H1 (cell line): ENCODE data around the gene ITPK1. TPM values are rescaled to one million over a fixed set of nuclear protein-coding genes. Genes with fewer than 3 reads are reported as not detected.

Experiments used
- CTCF ChIA-PET: fragments of 300-600 bp; sonication (Branson Sonifier 250); formaldehyde crosslinking; loops from one replicate; lab custom pipeline; 2021; ENCODE audit not compliant: partially characterized antibody; lab: Charles Lee
- POLR2A ChIA-PET: fragments of 300-600 bp; sonication (Branson Sonifier 250); formaldehyde crosslinking; loops from one replicate; lab custom pipeline; 2021; ENCODE audit warnings: inconsistent platforms; ENCODE audit not compliant: partially characterized antibody; lab: Charles Lee
- DNase-seq, 2 experiments: peaks; one replicate each; pipeline versions ENCODE4 v3.0.0 to v3.0.0-alpha.2; 2010 to 2022; ENCODE audit warnings: low spot score in 2 of 2, low read depth in 1 of 2, mixed read lengths in 1 of 2
- FAIRE-seq: peaks from 2 replicates; lab custom pipeline; 2011; peaks lifted over from hg19 to GRCh38; lab: Jason Lieb, UNC
- H2AFZ ChIP-seq: 2 replicates; pipeline ENCODE4 v1.8.1; 2012; ENCODE audit warnings: low read length, inconsistent platforms
- H2AK5ac ChIP-seq: 2 replicates; pipeline ENCODE4 v1.6.1; 2013; ENCODE audit warnings: low read depth, low read length
- H2BK120ac ChIP-seq: replicated peaks from 2 replicates; pipeline ENCODE3; 2013; ENCODE audit warnings: low read depth, low read length, inconsistent platforms
- H2BK12ac ChIP-seq: 2 replicates; pipeline ENCODE4 v1.6.1; 2013; ENCODE audit warnings: low read depth, low read length
- H2BK15ac ChIP-seq: 2 replicates; pipeline ENCODE4 v1.6.1; 2013; ENCODE audit warnings: low read length
- H2BK20ac ChIP-seq: 2 replicates; pipeline ENCODE4 v1.6.1; 2013; ENCODE audit warnings: low read length
- H2BK5ac ChIP-seq: 2 replicates; pipeline ENCODE4 v1.6.1; 2013; ENCODE audit warnings: low read depth, low read length
- H3K14ac ChIP-seq: 2 replicates; pipeline ENCODE4 v1.6.1; 2013; ENCODE audit warnings: inconsistent platforms; ENCODE audit not compliant: insufficient read length
- H3K18ac ChIP-seq: 2 replicates; pipeline ENCODE4 v1.6.1; 2013; ENCODE audit warnings: low read length; ENCODE audit errors: extremely low read depth
- H3K23ac ChIP-seq: 2 replicates; pipeline ENCODE4 v1.6.1; 2013; ENCODE audit warnings: inconsistent platforms; ENCODE audit not compliant: insufficient read length
- H3K23me2 ChIP-seq: 2 replicates; pipeline ENCODE4 v1.6.1; 2013; ENCODE audit warnings: low read depth, low read length
- H3K27ac ChIP-seq: 2 replicates; pipeline ENCODE4 v1.6.1; 2011; ENCODE audit warnings: low read depth, low read length, inconsistent platforms
- H3K27me3 ChIP-seq, 4 experiments: replicated peaks in 1 of 4; 1 replicate in 1 of 4; 2 replicates in 3 of 4; pipeline versions ENCODE4 v1.6.1 to v1.8.1; 2011 to 2013; ENCODE audit warnings: low read length in 3 of 4, mild to moderate bottlenecking in 3 of 4, inconsistent platforms in 2 of 4, mixed read lengths in 2 of 4, moderate library complexity in 1 of 4; ENCODE audit not compliant: control insufficient read depth in 3 of 4, insufficient read depth in 3 of 4; ENCODE audit errors: extremely low read depth in 1 of 4
- H3K36me3 ChIP-seq, 4 experiments: 2 replicates each; pipeline versions ENCODE4 v1.6.1 to v1.8.1; 2011 to 2013; ENCODE audit warnings: mild to moderate bottlenecking in 4 of 4, low read length in 3 of 4, moderate library complexity in 2 of 4, control low read depth in 1 of 4, inconsistent platforms in 1 of 4; ENCODE audit not compliant: insufficient read depth in 4 of 4, control insufficient read depth in 2 of 4
- H3K4ac ChIP-seq: replicated peaks from 2 replicates; pipeline ENCODE3; 2013; ENCODE audit warnings: low read length, low read depth, mixed read lengths, inconsistent platforms; ENCODE audit not compliant: insufficient read length
- H3K4me1 ChIP-seq, 4 experiments: replicated peaks in 1 of 4; 1 replicate in 1 of 4; 2 replicates in 3 of 4; pipeline versions ENCODE4 v1.6.1 to v1.8.1; 2011 to 2013; ENCODE audit warnings: low read length in 3 of 4, inconsistent platforms in 2 of 4, mixed read lengths in 1 of 4; ENCODE audit not compliant: insufficient read depth in 4 of 4, control insufficient read depth in 3 of 4
- H3K4me2 ChIP-seq, 2 experiments: 2 replicates each; pipeline versions ENCODE4 v1.6.1 to v1.8.1; 2011 to 2013; ENCODE audit warnings: low read depth in 2 of 2, low read length in 2 of 2, control low read depth in 1 of 2, inconsistent platforms in 1 of 2, mild to moderate bottlenecking in 1 of 2; ENCODE audit not compliant: insufficient read depth in 1 of 2
- H3K4me3 ChIP-seq, 4 experiments: fragments of 200-600, 300-600 bp in 1 of 4; sonication (generic), shearing (Covaris generic), sonication (Bioruptor Twin) in 1 of 4; 2 replicates each; pipeline versions ENCODE4 v1.5.1 to v1.8.1; 2011 to 2016; ENCODE audit warnings: low read length in 4 of 4, low read depth in 3 of 4, control low read depth in 2 of 4, inconsistent platforms in 2 of 4, mild to moderate bottlenecking in 2 of 4, mixed read lengths in 1 of 4, moderate library complexity in 1 of 4; ENCODE audit not compliant: insufficient read depth in 2 of 4; ENCODE audit errors: extremely low read depth in 1 of 4
- H3K56ac ChIP-seq: replicated peaks from 2 replicates; pipeline ENCODE3; 2013; ENCODE audit warnings: low read depth, mild to moderate bottlenecking, mixed read lengths, low read length, inconsistent platforms; ENCODE audit not compliant: insufficient read length
- H3K79me1 ChIP-seq: 2 replicates; pipeline ENCODE4 v1.6.1; 2013; ENCODE audit warnings: low read depth, low read length, control low read depth
- H3K79me2 ChIP-seq, 2 experiments: 2 replicates each; pipeline versions ENCODE4 v1.6.1 to v1.8.1; 2012 to 2013; ENCODE audit warnings: low read length in 2 of 2, mild to moderate bottlenecking in 2 of 2, inconsistent platforms in 1 of 2; ENCODE audit not compliant: insufficient read depth in 2 of 2, control insufficient read depth in 1 of 2
- H3K9ac ChIP-seq, 4 experiments: replicated peaks in 1 of 4; 1 replicate in 1 of 4; 2 replicates in 3 of 4; pipeline versions ENCODE4 v1.6.1 to v1.8.1; 2011 to 2013; ENCODE audit warnings: low read depth in 3 of 4, low read length in 3 of 4, control low read depth in 2 of 4, mild to moderate bottlenecking in 2 of 4, moderate library complexity in 2 of 4, inconsistent platforms in 1 of 4; ENCODE audit errors: extremely low read depth in 1 of 4
- H3K9me3 ChIP-seq, 2 experiments: 2 replicates each; pipeline versions ENCODE4 v1.6.1 to v1.8.1; 2012 to 2013; ENCODE audit warnings: mild to moderate bottlenecking in 2 of 2, moderate library complexity in 2 of 2, control low read depth in 1 of 2, inconsistent platforms in 1 of 2, low read depth in 1 of 2, low read length in 1 of 2, mixed read lengths in 1 of 2; ENCODE audit not compliant: insufficient read depth in 2 of 2
- H4K20me1 ChIP-seq, 2 experiments: replicated peaks in 1 of 2; 2 replicates each; pipeline versions ENCODE3 to v1.8.1; 2011 to 2013; ENCODE audit warnings: inconsistent platforms in 2 of 2, low read length in 2 of 2, mild to moderate bottlenecking in 1 of 2; ENCODE audit not compliant: insufficient read depth in 2 of 2, control insufficient read depth in 1 of 2
- H4K5ac ChIP-seq: 2 replicates; pipeline ENCODE4 v1.6.1; 2013; ENCODE audit warnings: low read length, low read depth, mixed read lengths, inconsistent platforms; ENCODE audit not compliant: insufficient read length
- H4K8ac ChIP-seq: 2 replicates; pipeline ENCODE4 v1.8.0; 2013; ENCODE audit warnings: mild to moderate bottlenecking, moderate library complexity, low read length, inconsistent platforms; ENCODE audit not compliant: insufficient read depth; ENCODE audit errors: extremely low read depth
- H4K91ac ChIP-seq: replicated peaks from 2 replicates; pipeline ENCODE3; 2013; ENCODE audit warnings: low read length, mixed read lengths, inconsistent platforms; ENCODE audit not compliant: insufficient read length
- CBX8 ChIP-seq: fragments of 300-800, 300-1000 bp; sonication (generic); IDR thresholded peaks from 2 replicates; pipeline ENCODE4 v1.7.1; 2016; ENCODE audit warnings: low read depth, low read length, borderline replicate concordance
- CHD1 ChIP-seq: IDR thresholded peaks from 2 replicates; pipeline ENCODE4 v1.6.1; 2012; ENCODE audit warnings: low read depth, low read length, improper control_type of control experiment
- CTCF ChIP-seq, 3 experiments: IDR thresholded peaks; 1 replicate in 2 of 3; 2 replicates in 1 of 3; pipeline versions ENCODE4 v1.5.1 to v1.6.1; 2011; ENCODE audit warnings: low read length in 3 of 3, mild to moderate bottlenecking in 3 of 3, inconsistent platforms in 2 of 3, low read depth in 1 of 3, moderate library complexity in 1 of 3; ENCODE audit not compliant: insufficient read depth in 1 of 3; ENCODE audit errors: control extremely low read depth in 1 of 3
- GTF2F1 ChIP-seq: IDR thresholded peaks from 2 replicates; pipeline ENCODE4 v1.6.1; 2012; ENCODE audit warnings: low read depth, low read length, improper control_type of control experiment, borderline replicate concordance
- HDAC6 ChIP-seq: IDR thresholded peaks from one replicate; pipeline ENCODE4 v1.7.1; 2012; ENCODE audit warnings: low read depth, mild to moderate bottlenecking, inconsistent platforms, low read length, moderate library complexity
- KDM1A ChIP-seq: fragments of 200-600, 300-600 bp; sonication (generic); IDR thresholded peaks from 2 replicates; pipeline ENCODE4 v1.7.1; 2016; ENCODE audit warnings: mild to moderate bottlenecking, low read length, borderline replicate concordance
- NANOG ChIP-seq: IDR thresholded peaks from 2 replicates; pipeline ENCODE4 v1.6.1; 2011; ENCODE audit warnings: low read length, low read depth, mild to moderate bottlenecking, inconsistent platforms; ENCODE audit not compliant: insufficient read depth, poor library complexity, severe bottlenecking
- RNF2 ChIP-seq: fragments of 200-900, 300-1000 bp; sonication (generic); IDR thresholded peaks from 2 replicates; pipeline ENCODE4 v1.7.1; 2016; ENCODE audit warnings: borderline replicate concordance, low read depth, mild to moderate bottlenecking, antibody characterized with exemption, low read length; ENCODE audit not compliant: poor library complexity, severe bottlenecking; ENCODE audit errors: missing control alignments
- RXRA ChIP-seq: IDR thresholded peaks from 2 replicates; pipeline ENCODE4 v1.6.1; 2011; ENCODE audit warnings: low read depth, mild to moderate bottlenecking, low read length, moderate library complexity; ENCODE audit not compliant: insufficient read depth
- SIN3A ChIP-seq, 2 experiments: IDR thresholded peaks in 1 of 2; conservative IDR thresholded peaks in 1 of 2; 2 replicates each; pipeline ENCODE4 v1.6.1; 2011 to 2012; ENCODE audit warnings: low read length in 2 of 2, improper control_type of control experiment in 1 of 2, low read depth in 1 of 2, mild to moderate bottlenecking in 1 of 2
- WGBS, 2 experiments: shearing (Covaris generic) in 1 of 2; methylation state at CpG; one replicate each; pipeline versions ENCODE4 v1.1.6 to v1.1.7; 2013 to 2015; ENCODE audit warnings: low lambda C conversion rate in 2 of 2, mixed read lengths in 2 of 2, inconsistent platforms in 1 of 2, low coverage in 1 of 2, missing lambda C conversion rate in 1 of 2; ENCODE audit not compliant: insufficient replicate concordance in 2 of 2, insufficient coverage in 1 of 2, insufficient read length in 1 of 2; ENCODE audit errors: extremely low coverage in 1 of 2, missing lambda C conversion rate in 1 of 2; 5-methylcytosine and 5-hydroxymethylcytosine counted together
- polyA plus RNA-seq, 7 experiments: library from polyadenylated mRNA; depleted of rRNA in 3 of 7; stranded (reverse) in 5 of 7; unstranded in 2 of 7; fragments of >200 nt in 5 of 7; fragments of 200-250 nt in 2 of 7; gene quantifications; 1 replicate in 5 of 7; 2 replicates in 1 of 7; 4 replicates in 1 of 7; pipeline versions ENCODE4 v1.2.1 to v1.2.3, GENCODE V29; 2011 to 2013; ENCODE audit warnings: missing spikeins in 2 of 7, mixed read lengths in 2 of 7
- total RNA-seq: library from RNA; stranded (reverse); fragmentation: NEBNext Ultra II Directional; extraction: Animal tissue kit (Norgen Biotek cat#: 25700); gene quantifications from 2 replicates; pipeline ENCODE4 v1.2.1, GENCODE V29; 2021

The ITPK1 gene
- total and polyA plus RNA-seq, 2 of the 8 experiments (the other 6 are each of a cell fraction or from before 2014, with no cell fraction given) = 108 to 143 TPM

GRCh38 chr14:93004699-93005082 is 111.0 kb downstream of the ITPK1 start:
- no peak overlapping the region for H2BK5ac ChIP-seq
- peaks cover 10% of the 10 kb centered on the region; the same call in 1 of the 2 replicates for H3K79me1 ChIP-seq
- no peak overlapping the region for H3K23ac ChIP-seq
- H3K4me1 ChIP-seq = peaks cover 0 to 10% (median 4%) of the 10 kb centered on the region in 4 experiments; a peak in 5 of 7 replicates
- no peak overlapping the region for H2BK120ac ChIP-seq
- H4K8ac ChIP-seq = no peak overlapping the region
- POLR2A ChIA-PET = interaction anchor here (0.6 to 1.3 kb wide), 3 partner anchors 9 to 309 kb away, joined by 3 to 4 read pairs (median 3); no protein-coding TSS in a partner anchor
- no peak overlapping the region for H4K91ac ChIP-seq
- no peak overlapping the region for H3K56ac ChIP-seq
- no peak overlapping the region for H3K18ac ChIP-seq
- no peak for FAIRE-seq
- H3K79me2 ChIP-seq = peaks cover 0 to 61% of the 10 kb centered on the region in 2 experiments; a peak in 2 of 4 replicates
- no peaks in the 10 kb centered on the region; a peak in 1 of 8 replicates for H3K36me3 ChIP-seq
- no peak overlapping the region for H2BK15ac ChIP-seq
- no peak overlapping the region for H4K5ac ChIP-seq
- H2BK20ac ChIP-seq = no peak overlapping the region
- no peak overlapping the region for H3K4me2 ChIP-seq
- CTCF ChIA-PET = interaction anchor here (0.7 to 2.3 kb wide), 11 partner anchors 14 to 103 kb away, joined by 3 to 6 read pairs (median 4); no protein-coding TSS in a partner anchor
- WGBS, 2 experiments = 85% methylated on average over 6 of the region's 7 CpGs; no CpG with 5 or more reads in 1 of the 2 experiments
- no peak overlapping the region for H3K14ac ChIP-seq
- no peaks in the 10 kb centered on the region for H3K9me3 ChIP-seq
- no peak overlapping the region for H3K4ac ChIP-seq
- peaks cover 20 to 22% of the 10 kb centered on the region in 2 experiments for H4K20me1 ChIP-seq
- no peaks in the 10 kb centered on the region for H3K23me2 ChIP-seq
- no peak overlapping the region for H3K27ac ChIP-seq
- DNase-seq = no peak
- no peak overlapping the region for H3K4me3 ChIP-seq
- H2AK5ac ChIP-seq = no peak overlapping the region
- H3K27me3 ChIP-seq = no peaks in the 10 kb centered on the region
- no peak overlapping the region for H2AFZ ChIP-seq
- no peak overlapping the region for H3K9ac ChIP-seq
- no peak overlapping the region for H2BK12ac ChIP-seq
- no peak for TF ChIP-seq RXRA
- TF ChIP-seq CHD1 = no peak
- no peak for TF ChIP-seq CTCF (IDR thresholded peaks at IDR 0.05; ENCODE audit: control extremely low read depth in 1 of 3, insufficient read depth in 1 of 3, low read depth in 1 of 3, low read length in 3 of 3)
- no peak for TF ChIP-seq HDAC6
- no peak for TF ChIP-seq GTF2F1
- no peak for TF ChIP-seq CBX8
- TF ChIP-seq NANOG = no peak
- no peak for TF ChIP-seq SIN3A (conservative IDR thresholded peaks at IDR 0.05 in 1 of 2, IDR thresholded peaks at IDR 0.05 in 1 of 2; ENCODE audit: low read depth in 1 of 2, low read length in 2 of 2)
- no peak for TF ChIP-seq RNF2
- no peak for TF ChIP-seq KDM1A
